GM18517 (cell line): ENCODE data around the gene SIRPB2.

Experiments
- ATAC-seq: cut with Tn5 transposase; IDR thresholded peaks from one replicate; pipeline ENCODE4 v1.9.1; 2021; ENCODE audit warnings: mild to moderate bottlenecking, moderate library complexity; ENCODE audit not compliant: unreplicated experiment

The SIRPB2 gene

GRCh38 chr20:1472556-1473245 lies 18.5 kb downstream of the SIRPB2 start:
- ATAC-seq = no peak

- ATAC-seq = no peak
These were observed 20.0 kb downstream of the SIRPB2 start for GRCh38 chr20:1471242-1471641.

GRCh38 chr20:1469925-1470571 lies 21.2 kb downstream of the SIRPB2 start:
- ATAC-seq = no peak

GRCh38 chr20:1469306-1469905 lies 21.8 kb downstream of the SIRPB2 start:
- no peak for ATAC-seq

GRCh38 chr20:1468117-1468624 lies 23.0 kb downstream of the SIRPB2 start:
- ATAC-seq = no peak

GRCh38 chr20:1467355-1468116 lies 23.7 kb downstream of the SIRPB2 start:
- ATAC-seq = no peak

- no peak for ATAC-seq
These were observed 24.2 kb downstream of the SIRPB2 start for GRCh38 chr20:1467082-1467354.

- ATAC-seq = peak; percentile 81
These were observed 24.8 kb downstream of the SIRPB2 start, which contains the start of gene NSFL1C for GRCh38 chr20:1466211-1467081. Gene NSFL1C, minus strand, starts transcription at chr20:1466849. Its CDS starts 25 bp downstream, at chr20:1466824.

- ATAC-seq = no peak
These were observed 25.6 kb downstream of the SIRPB2 start for GRCh38 chr20:1465470-1466210.

- ATAC-seq = no peak
These were observed 27.1 kb downstream of the SIRPB2 start for GRCh38 chr20:1463971-1464570.

- ATAC-seq = no peak
These were observed 28.4 kb downstream of the SIRPB2 start for GRCh38 chr20:1462834-1463233.

GRCh38 chr20:1462001-1462400 lies 29.2 kb downstream of the SIRPB2 start:
- no peak for ATAC-seq

GRCh38 chr20:1460275-1460674 lies 30.9 kb downstream of the SIRPB2 start:
- no peak for ATAC-seq

GRCh38 chr20:1457992-1458391 lies 33.2 kb downstream of the SIRPB2 start:
- ATAC-seq = no peak

GRCh38 chr20:1456300-1456699 lies 34.9 kb downstream of the SIRPB2 start:
- no peak for ATAC-seq

GRCh38 chr20:1450926-1451491 lies 40.2 kb downstream of the SIRPB2 start:
- ATAC-seq = no peak

GRCh38 chr20:1449370-1449769 lies 41.9 kb downstream of the SIRPB2 start:
- no peak for ATAC-seq

- ATAC-seq = no peak
These were observed 43.1 kb downstream of the SIRPB2 start for GRCh38 chr20:1448081-1448620.

GRCh38 chr20:1446536-1446935 lies 44.7 kb downstream of the SIRPB2 start:
- no peak for ATAC-seq
